ENCODE results near the gene KLHL35.

DNA sequence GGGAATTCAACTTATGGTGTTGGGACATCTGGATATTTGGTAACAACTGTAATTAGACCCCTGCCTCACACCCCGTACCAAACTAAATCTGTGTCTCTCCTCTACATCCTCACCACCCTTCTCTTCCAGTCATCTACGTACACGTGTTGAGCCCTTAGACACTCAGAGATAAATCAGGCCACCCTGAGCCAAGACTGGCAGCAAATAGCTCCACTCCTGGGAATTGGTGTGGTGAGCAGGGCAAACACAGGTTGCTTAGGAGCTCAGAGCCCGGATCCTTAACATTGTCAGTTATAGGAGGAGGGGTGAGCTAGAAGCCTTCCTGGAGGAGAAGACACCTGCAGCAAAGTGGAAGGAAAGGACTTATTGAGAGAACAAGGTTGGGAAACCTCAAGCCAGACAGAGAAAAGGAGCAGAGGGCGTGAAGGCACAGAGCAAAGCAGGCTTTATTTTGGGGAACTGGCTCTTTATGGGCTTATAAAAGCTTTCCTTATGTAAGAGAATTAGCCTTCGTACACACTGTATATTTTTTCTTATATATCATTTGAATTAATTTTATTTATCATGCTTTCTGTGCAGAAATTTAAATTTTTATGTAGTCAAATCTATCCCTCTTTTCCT lies 36.9 kb upstream of the KLHL35 start:
- TF ChIP-seq, protein P1, sequence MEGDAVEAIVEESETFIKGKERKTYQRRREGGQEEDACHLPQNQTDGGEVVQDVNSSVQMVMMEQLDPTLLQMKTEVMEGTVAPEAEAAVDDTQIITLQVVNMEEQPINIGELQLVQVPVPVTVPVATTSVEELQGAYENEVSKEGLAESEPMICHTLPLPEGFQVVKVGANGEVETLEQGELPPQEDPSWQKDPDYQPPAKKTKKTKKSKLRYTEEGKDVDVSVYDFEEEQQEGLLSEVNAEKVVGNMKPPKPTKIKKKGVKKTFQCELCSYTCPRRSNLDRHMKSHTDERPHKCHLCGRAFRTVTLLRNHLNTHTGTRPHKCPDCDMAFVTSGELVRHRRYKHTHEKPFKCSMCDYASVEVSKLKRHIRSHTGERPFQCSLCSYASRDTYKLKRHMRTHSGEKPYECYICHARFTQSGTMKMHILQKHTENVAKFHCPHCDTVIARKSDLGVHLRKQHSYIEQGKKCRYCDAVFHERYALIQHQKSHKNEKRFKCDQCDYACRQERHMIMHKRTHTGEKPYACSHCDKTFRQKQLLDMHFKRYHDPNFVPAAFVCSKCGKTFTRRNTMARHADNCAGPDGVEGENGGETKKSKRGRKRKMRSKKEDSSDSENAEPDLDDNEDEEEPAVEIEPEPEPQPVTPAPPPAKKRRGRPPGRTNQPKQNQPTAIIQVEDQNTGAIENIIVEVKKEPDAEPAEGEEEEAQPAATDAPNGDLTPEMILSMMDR (conservative IDR thresholded peaks at IDR 0.05; ENCODE audit: low read depth, low read length) = no peak
- TF ChIP-seq EZH2phosphoT487 (IDR thresholded peaks at IDR 0.05; ENCODE audit: borderline replicate concordance, low read length) = no peak
